ENCODE data around the gene EVI5.

- TF ChIP-seq CTCF (IDR thresholded peaks at IDR 0.05) (no peak), POLR2A (IDR thresholded peaks at IDR 0.05) (no peak), POLR2AphosphoS5 (IDR thresholded peaks at IDR 0.05) (no peak)
Measured at GRCh38 chr1:92790081-92790480, 5.2 kb upstream of the EVI5 start.

All from breast epithelium (tissue), 3 donors.